ENCODE results near the gene ACADL.
A peak's percentile ranks its signal among the peaks of the same experiment; 100 is the strongest.
"Not testable (repeated sequence)": the region's sequence is repeated elsewhere in the genome, so short reads cannot be mapped to it uniquely, and the experiment has no call there.

ACADL gene

DNA sequence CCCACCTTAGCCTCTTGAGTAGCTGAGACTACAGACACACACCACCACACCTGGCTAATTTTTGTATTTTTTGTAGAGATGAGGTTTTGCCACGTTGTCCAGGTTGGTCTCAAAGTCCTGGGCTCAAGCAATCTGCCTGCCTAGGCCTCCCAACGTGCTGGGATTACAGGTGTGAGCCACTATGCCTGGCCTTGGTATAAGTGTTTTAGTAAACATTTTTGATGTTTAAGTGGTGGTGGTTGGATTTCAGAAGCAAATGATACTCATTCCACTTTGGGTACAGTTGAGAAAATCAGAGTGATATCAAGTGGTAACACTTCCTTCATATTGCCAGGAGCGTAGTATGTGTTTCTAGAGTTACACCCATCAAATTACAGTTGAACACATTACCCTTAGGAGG lies 25.4 kb downstream of the ACADL start:
- no peak for DNase-seq

DNA sequence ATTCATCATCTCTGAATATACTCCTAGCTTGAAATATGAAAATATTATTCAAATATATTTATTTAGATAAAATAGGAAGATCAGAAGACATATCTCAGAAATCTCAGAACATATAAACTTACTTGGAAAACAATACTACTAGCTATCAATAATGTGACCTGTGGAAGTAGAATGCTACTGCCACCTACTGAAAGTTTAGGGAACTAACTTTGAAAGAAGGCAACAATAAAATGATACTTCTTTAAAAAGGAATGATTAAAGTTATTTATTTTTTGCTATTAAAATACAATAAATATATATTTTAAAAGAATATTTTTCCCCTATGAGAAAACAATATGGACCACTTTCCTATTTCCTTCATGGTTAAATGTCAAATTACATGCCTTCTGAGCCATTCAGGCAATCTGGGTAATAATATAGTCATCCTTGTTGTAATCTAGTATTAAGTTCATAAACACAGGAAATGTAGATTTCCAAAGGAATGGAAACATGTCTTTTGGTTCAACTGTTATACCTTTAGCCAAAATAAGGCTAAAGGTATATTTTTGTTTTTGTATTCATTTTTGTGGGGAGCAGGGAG lies 26.0 kb downstream of the ACADL start:
- DNase-seq = no peak

DNA sequence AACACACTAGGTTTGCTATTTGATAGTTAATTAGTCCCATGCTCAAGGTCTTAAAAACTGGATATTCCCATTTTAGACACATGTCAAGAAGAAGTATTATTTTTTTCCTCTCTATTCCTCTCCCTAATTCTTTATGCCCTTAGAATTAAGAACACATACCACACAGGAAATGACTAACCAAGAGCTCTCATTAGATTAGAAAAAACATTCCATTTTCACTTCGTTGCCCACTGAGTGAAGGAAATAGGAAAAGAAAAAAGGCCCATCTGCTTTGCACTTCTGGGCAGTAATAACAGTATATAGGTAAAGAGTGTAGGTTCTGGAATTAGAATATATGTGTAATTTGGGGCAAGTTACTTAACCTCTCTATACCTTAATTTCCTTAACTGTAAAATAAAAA lies 26.9 kb downstream of the ACADL start:
- DNase-seq = no peak

DNA sequence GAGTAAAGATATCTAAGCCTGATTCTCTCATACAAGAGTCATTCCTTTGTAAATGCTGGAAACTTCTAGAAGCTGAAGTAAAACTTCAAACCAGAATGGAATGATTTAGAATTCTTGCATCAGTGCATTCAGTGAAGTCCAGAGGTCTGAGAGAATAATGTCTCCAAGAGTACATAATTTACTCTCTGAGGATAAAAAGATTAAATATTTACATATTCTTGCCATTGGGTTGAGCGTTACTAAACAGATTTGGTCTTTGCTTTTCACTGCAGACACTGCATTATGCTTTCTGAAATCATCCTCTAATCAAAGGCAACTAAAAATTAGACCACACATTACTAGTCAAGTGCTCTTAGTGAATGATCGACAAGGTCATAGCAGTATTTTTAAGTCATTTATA lies 27.5 kb downstream of the ACADL start:
- DNase-seq = no peak

DNA sequence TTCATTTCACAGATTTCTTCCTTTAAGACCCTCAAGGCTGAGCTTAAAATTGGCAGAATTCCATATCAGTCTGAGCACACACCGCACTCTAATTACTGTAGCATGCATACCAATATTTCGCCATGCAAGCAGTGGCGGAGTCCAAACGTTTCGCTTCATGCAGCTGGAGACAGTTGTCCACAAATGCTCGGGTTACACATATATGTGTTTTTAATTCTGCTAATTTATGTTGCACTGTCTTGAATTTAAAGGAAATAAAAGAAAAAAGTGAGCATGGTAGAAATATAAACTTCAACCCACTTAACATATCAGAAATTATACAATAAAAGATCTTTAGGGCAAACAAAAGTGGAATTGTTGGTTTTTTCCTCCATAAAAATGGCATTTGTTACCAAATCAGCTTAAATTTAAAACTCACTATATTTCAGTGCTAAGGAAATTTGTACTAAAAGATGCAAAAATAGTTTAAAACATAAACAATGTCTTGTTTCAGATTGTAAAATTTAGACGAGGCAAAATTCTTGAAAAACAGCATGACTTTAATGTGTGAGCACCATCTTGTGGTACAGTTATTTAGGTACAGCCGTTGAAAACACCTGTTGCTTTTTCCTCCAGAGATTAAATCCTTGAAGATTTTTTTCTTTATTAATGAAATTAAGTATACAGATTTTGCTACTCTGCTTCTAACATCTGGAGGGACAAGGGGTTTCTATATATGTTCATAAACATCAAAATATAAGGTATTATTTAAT lies 30.0 kb downstream of the ACADL start:
- no peak for DNase-seq

DNA sequence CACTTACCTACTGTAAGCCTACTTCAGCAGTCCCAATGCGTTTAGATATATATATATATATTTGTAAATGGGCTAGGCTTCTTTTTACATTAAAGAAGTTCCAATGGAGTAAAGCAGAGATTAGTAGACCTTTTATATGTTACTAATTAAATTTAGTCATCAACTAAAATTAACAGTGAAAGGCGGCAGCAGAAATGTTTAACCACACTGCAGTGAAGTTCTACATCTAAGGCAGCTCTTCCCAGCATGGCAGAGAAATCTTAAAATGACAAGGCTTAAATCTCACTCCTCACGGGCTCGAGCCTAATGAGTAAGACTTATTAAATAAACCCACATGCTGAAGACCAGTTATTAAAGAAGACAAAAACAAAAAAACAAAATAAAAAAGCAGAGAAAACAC lies 34.9 kb downstream of the ACADL start:
- DNase-seq = no peak

DNA sequence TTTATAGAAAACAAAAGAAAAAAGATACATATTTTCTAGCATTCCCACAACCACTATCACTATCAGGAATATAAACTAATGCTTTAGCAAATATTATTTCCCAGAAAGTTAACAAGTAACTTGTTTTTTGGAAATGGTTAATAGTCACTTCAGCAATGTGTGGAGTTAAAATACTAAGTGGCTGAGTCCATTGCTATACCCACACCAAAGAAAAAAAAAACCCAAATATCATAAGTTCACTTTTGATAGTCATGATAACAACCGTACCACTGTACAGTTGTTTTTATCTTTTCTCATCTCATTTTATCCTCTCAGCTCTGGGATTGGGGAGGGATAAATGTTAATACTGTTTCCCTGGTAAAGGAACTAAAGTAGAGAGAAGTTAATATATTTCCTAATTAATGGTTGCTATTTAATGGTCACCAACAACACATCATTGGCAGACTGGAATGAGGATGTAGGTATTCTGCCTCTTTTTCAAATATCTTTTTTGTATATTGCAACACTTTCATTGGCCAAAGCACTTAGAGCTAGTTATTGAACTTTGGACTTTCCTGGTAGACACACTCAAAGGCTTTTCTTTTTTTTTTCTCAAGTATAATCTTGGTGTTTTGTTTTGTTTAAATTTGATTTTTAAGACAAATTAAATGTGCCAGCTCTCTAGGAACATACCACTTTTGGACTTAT lies 35.7 kb downstream of the ACADL start:
- no peak for DNase-seq

DNA sequence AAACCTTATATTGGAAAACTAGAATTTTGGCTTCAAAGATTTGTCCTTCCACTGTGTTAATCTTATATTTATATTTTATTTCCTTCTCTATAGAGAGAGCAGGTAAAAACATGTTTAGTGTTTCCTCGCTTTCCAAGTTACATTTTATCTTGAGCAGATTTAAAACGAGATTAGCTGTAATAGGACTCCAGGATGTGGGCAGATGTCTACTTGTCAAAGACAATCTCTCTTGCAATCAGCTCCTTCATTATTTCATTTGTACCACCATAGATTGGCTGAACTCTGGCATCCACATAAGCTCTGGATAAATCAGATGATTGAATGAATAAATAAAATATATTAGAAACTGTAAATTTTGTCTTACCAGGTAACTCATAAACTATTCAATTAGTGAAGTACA lies 36.5 kb downstream of the ACADL start:
- no peak for DNase-seq

DNA sequence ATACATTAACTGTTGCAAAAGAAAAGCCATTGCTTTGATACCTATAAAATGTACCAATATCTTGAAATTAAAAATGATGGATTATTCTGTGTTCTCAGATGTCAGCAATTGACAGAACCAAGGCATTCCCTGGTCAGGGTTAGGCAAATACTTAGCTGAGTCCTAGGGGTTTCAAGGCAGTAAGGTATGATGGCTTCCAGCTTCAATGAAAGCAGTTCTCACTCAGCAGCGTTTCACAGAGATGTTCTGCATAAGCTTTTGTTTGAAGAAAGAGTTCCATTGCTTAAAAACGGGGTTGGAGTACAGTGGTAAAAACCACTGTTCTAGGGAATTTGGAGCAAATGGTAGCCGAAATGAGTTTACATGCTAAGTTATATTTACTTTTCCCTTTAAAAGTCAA lies 37.1 kb downstream of the ACADL start:
- no peak for DNase-seq

DNA sequence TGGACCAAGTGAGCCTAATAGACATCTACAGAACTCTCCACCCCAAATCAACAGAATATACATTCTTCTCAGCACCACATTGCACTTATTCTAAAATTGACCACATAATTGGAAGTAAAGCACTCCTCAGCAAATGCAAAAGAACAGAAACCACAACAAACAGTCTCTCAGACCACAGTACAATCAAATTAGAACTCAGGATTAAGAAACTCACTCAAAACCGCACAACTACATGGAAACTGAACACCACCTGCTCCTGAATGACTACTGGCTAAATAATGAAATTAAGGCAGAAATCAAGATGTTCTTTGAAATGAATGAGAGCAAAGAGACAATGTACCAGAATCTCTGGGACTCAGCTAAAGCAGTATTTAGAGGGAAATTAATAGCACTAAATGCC lies 41.3 kb downstream of the ACADL start:
- not testable (repeated sequence) for DNase-seq

DNA sequence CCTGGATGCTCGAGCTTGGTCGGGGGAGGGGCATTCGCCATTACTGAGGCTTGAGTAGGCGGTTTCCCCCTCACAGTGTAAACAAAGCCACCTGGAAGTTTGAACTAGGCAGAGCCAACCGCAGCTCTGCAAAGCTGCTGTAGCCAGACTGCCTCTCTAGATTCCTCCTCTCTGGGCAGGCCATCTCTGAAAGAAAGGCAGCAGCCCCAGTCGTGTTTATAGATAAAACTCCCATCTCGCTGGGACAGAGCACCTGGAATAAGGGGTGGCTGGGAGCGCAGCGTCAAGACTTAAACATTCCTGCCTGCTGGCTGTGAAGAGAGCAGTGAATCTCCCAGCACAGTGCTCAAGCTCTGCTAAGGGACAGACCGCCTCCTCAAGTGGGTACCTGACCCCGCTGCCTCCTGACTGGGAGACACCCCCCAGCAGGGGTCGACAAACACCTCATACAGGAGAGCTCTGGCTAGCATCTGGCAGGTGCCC lies 43.6 kb downstream of the ACADL start:
- DNase-seq = not testable (repeated sequence)

DNA sequence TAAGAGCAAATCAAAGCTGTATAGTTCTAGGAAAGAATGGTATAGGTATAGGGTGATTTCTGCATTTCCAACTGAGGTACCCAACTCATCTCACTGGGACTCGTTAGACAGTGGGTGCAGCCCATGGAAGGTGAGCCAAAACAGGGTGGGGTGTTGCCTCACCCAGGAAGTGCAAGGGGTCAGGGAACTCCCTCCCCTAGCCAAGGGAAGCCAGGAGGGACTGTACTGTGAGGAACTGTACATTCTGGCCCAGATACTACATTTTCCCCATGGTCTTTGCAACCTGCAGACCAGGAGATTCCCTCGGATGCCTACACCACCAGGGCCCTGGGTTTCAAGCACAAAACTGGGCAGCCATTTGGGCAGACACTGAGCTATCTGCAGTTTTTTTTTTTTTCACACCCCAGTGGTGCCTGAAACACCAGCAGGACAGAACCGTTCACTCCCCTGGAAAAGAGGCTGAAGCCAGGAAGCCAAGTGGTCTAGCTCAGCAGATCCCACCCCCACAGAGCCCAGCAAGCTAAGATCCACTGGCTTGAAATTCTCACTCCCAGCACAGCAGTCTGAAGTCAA lies 44.1 kb downstream of the ACADL start:
- DNase-seq = not testable (repeated sequence)

DNA sequence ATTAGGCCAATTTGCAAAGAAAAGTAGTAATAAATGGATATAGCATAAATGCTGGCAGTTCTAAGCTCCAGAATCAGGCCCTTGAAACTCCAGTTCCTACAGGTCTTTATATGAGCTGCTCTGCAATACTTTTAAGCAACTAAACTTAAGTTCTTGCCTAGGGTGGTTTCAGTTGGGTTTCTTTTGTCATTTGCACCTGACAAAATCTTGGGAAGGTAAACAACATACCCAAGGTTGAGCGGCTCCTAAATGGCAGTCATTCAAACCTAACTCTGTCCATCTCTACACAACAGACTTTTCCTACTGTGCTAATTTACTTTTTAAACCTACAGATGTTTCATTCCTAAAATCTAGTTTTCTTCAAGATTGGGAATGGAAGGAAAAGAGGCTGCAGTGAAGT lies 44.8 kb downstream of the ACADL start:
- no peak for DNase-seq

DNA sequence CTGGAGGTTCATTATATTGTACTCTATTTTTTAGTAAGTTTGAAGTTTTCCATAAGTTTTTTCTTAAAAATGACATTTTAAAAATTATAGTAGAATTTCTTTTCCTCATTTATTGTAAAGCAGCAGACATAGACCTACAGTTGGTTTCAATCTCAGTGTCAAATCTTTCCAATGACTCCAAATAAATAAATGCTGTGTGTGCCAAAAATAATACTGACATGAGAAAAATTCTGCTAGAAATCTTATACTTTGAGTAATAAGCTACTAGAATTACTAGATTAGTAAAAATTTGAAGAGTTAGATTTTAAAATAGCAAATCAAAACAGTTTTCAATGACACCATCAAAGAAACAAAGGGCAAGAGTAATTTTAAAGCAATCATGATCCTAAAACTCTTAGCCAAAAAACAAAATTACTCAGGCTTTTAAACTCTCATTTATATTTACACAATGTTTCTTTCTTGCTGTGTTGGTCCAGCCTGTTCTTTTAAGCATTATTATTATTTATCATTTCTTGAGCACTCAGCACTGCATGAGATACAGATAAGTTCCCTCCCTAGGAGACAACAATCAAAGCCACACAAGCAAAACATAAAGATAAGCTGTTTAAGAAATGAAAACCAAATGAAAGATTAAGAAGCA lies 45.8 kb downstream of the ACADL start:
- no peak for DNase-seq

DNA sequence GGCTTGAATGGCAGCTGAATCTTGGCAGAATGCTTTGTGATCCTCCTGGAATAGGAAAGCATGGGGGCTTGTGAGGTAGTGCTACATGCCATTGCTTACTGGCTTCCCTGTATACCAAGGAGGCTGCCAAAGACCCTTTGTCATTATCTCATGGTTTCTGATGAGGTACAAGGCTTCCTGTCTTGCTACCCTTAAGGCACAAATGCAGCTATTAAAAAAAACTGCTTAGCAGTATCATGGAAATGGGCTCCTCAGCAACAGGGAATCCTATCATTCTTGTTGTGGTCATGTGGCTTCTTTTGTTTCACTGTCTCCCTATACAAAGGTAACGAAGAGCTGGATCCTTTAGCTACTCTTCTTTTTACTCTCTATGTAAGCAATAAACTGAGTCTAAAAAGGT lies 47.5 kb downstream of the ACADL start:
- no peak for DNase-seq

DNA sequence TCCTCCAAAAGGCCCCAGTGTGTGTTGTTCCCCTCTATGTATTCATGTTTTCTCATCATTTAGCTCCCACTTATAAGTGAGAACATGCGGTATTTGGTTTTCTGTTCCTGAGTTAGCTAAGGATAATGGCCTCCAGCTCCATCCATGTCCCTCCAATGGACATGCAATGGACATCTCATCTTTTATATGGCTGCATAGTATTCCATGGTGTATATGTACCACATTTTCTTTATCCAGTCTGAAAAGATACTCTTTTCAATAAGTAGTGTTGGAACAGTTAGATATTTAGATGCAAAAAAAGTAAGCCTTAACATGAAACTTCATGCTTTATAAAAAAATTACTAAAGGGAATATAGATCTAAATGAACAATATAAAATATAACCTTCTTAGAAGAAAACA lies 48.1 kb downstream of the ACADL start:
- not testable (repeated sequence) for DNase-seq

DNA sequence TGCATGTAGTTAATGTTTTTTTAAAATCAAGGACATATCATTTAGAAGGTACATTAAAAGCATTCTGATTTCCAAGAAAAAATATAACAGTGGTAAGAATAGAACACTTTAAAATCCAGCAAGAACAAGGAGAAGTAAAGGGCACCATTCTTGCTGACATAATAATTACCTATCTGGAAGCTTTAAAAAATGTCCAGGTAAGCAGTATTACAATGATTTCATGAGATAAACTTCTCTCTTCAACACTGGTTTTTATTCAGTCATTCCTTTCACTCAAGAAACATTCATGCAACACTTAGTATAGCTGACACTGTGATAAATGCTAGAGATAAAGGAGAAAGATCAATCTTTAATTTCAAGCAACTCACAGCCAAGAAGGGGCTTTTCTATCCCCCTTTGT lies 51.2 kb downstream of the ACADL start:
- no peak for DNase-seq

DNA sequence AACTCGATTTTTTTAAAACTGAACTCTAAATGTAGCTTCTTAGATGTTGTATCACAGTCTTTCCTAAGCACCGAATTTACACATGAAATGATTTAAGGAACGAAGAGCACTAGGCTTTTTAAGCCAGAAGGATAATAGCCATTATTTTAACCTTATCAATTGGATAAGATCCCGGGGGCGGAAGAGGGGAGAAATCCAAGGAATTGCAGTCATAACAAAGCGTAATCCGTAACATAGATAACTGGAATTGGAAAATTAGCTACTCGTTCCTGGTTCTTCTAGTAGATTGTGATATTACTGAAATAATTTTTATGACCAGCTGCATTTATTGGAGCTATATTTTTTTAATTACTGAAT lies 53.0 kb downstream of the ACADL start:
- DNase-seq = no peak

DNA sequence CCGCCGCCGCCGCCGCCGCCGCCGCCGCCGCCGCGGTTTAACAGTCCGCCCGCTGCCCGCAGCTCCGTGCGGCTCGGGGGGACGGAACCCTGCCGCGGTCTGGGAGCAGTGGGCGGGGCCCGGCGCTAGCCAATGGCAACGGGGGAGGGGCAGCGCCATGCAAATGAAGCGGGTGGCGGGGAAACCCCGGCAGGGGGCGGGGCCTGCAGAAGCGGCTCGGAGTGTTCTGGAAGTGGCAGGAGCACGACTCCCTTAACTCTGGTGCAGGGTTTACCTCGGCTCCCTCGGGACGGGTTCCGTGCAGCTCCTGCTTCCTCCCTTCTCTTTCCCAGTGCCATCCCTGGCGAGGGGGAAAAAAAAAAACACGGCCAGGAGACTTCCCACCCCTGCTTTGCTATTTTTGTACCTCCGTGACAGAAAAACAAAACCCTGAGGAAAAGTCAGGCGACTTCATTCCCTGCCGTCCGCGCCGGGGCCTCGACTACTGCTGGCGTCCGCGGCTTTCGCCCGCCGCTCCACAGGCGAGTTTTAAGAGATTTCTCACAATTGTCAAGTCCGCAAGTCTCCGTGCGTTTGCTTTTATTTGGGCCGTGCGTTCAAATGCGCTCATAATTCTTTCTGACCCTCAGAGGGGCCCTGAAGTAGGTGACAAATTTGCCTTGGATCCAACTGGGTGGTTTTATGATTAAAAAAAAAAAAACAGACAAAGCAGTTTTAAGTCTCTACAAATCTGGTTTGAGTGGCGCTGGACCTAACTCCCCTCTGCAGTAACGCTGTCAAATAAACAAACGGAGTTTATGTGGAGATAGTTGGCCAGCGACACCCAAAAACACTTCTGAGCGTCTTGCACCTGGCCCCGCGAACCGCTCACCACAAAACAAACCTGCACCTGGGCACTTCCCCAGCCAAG lies 53.7 kb downstream of the ACADL start, which contains the start of gene KANSL1L:
Gene KANSL1L, minus strand, starts transcription at position 101 of the 910 bp plus-strand sequence. CDS start 16,827 bp downstream, outside the sequence.
- DNase-seq = peak; percentile 95

DNA sequence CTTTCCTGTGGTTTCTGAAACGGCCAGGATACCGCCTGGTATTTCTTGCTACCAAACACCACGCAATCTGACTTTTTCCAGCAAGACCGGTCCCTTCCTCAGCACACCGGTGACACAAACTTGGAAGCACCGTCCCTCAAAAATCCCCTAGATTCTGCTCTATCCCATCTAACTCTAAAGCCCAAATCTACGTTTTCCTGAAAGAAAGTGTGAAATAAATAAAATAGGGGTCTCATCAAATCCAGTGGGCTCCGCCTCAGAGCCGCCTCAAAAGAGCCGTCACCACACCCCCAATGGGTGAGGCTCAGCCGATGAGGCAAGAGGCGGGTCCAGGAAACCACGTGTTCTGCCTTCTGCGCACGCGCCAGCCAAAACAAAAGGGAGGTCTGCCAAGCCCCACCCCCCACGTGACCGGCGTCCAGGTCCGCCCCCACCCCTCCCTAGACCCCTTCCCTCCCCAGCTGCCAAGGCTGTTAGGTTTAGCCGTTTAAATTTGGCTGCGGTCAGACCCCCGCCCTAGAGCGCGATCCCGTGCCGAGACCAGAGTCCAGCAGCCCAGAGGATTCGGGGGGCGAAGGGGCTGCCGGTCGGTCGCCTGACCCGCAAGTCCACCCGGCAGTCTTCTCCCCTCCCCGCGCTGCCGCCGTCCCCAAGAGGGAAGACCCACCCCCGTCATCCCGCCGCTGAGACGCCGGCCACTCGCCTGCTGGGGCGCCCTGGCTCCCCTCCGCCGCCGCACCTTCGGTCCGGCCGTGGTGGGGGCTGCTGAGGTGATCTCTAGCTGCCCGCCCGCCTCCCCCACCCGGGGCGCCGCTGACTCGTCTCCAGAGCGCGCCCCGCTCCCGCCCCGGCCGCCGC lies 54.6 kb downstream of the ACADL start:
- DNase-seq = peak; percentile 93

DNA sequence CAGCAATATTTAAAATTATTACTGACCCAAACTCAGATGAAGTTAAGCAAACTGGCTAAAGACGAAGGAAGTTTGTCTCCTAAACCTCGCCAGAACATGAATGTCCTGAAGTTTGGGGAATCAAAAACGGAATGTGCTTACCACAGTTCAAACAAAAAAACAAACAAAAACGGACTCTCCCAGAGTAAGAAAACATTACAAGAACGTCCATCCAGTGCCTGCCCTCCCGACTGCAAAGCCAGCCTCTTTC lies 55.1 kb downstream of the ACADL start:
- no peak for DNase-seq
